Measurements from ENCODE around the gene GNAT1. TPM values are rescaled to one million over a fixed set of nuclear protein-coding genes. Genes with fewer than 3 reads are reported as not detected.
A peak's percentile ranks its signal among the peaks of the same experiment; 100 is the strongest.

The GNAT1 gene
- total and polyA plus RNA-seq, 2 of the 13 experiments (the other 11 are each of a cell fraction or from before 2014, with no cell fraction given) = 0.15 TPM; not detected in 1

- TF ChIP-seq SP2 (CRISPR knock-in tag; IDR thresholded peaks at IDR 0.05) (no peak), ZNF205 (CRISPR knock-in tag; IDR thresholded peaks at IDR 0.05) (peak; percentile 50; the same call in 1 of the 2 replicates), IKZF1 (IDR thresholded peaks at IDR 0.05) (no peak), NBN (conservative IDR thresholded peaks at IDR 0.05) (no peak), RARA (CRISPR knock-in tag; IDR thresholded peaks at IDR 0.05) (peak; percentile 90), NFE2L2 (IDR thresholded peaks at IDR 0.05; ENCODE audit: low read length) (no peak), MTF1 (CRISPR knock-in tag; IDR thresholded peaks at IDR 0.05) (no peak), PRDM4 (CRISPR knock-in tag; IDR thresholded peaks at IDR 0.05; ENCODE audit: borderline replicate concordance) (no peak), HOXA9 (CRISPR knock-in tag; IDR thresholded peaks at IDR 0.05; ENCODE audit: borderline replicate concordance) (peak; percentile 20; the same call in 1 of the 2 replicates), ELK4 (CRISPR knock-in tag; IDR thresholded peaks at IDR 0.05; ENCODE audit: borderline replicate concordance) (no peak), ZNF7 (CRISPR knock-in tag; IDR thresholded peaks at IDR 0.05) (no peak), ZNF17 (CRISPR knock-in tag; IDR thresholded peaks at IDR 0.05) (no peak), HNF1A (IDR thresholded peaks at IDR 0.05; ENCODE audit: low read depth) (0 out of 2 replicates have a peak, but pooled peaks have one; percentile 52), HNF1A (CRISPR knock-in tag; IDR thresholded peaks at IDR 0.05; ENCODE audit: borderline replicate concordance) (peak; percentile 40; the same call in 1 of the 2 replicates), SOX13 (IDR thresholded peaks at IDR 0.05) (peak; percentile 64), SOX13 (CRISPR knock-in tag; conservative IDR thresholded peaks at IDR 0.05 in 1 of 2, IDR thresholded peaks at IDR 0.05 in 1 of 2) (peak in 1 of 2 experiments; percentile 66; a peak in 2 of 4 replicates), FOXP1 (IDR thresholded peaks at IDR 0.05) (no peak), FOXP1 (CRISPR knock-in tag; IDR thresholded peaks at IDR 0.05) (peak; percentile 77; the same call in 1 of the 2 replicates), ZNF549 (CRISPR knock-in tag; IDR thresholded peaks at IDR 0.05) (no peak), NKX3-1 (CRISPR knock-in tag; IDR thresholded peaks at IDR 0.05) (no peak), ZNF12 (CRISPR knock-in tag; IDR thresholded peaks at IDR 0.05) (no peak; the same call in none of the 2 replicates)
- TF ChIP-seq, protein P1, sequence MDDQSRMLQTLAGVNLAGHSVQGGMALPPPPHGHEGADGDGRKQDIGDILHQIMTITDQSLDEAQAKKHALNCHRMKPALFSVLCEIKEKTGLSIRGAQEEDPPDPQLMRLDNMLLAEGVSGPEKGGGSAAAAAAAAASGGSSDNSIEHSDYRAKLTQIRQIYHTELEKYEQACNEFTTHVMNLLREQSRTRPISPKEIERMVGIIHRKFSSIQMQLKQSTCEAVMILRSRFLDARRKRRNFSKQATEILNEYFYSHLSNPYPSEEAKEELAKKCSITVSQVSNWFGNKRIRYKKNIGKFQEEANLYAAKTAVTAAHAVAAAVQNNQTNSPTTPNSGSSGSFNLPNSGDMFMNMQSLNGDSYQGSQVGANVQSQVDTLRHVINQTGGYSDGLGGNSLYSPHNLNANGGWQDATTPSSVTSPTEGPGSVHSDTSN (CRISPR knock-in tag; IDR thresholded peaks at IDR 0.05; ENCODE audit: borderline replicate concordance) = no peak
Measured at GRCh38 chr3:50210510-50211367, 19.3 kb downstream of the GNAT1 start (continued).

All from HepG2 (cell line).